Activated T-cell treated with anti-CD3 and anti-CD28 coated beads, Interleukin-2, amount 50 U/mL, for 24 hours (primary cell): ENCODE data around the gene OR2L2.
"Not testable (repeated sequence)": the region's sequence is repeated elsewhere in the genome, so short reads cannot be mapped to it uniquely, and the experiment has no call there.

Source experiments
- DNase-seq: peaks from one replicate; pipeline ENCODE4 v3.0.0-alpha.2; 2020
- H3K27ac Mint-ChIP-seq: 2 replicates; pipeline ENCODE4 v1.8.0; 2020; ENCODE audit warnings: mild to moderate bottlenecking, mixed read lengths
- H3K27me3 Mint-ChIP-seq: 2 replicates; pipeline ENCODE4 v1.8.0; 2020; ENCODE audit warnings: mixed read lengths
- H3K36me3 Mint-ChIP-seq: 2 replicates; pipeline ENCODE4 v1.8.0; 2020; ENCODE audit warnings: low read depth, mixed read lengths
- H3K4me1 Mint-ChIP-seq: 2 replicates; pipeline ENCODE4 v1.8.0; 2020; ENCODE audit warnings: low read depth, mixed read lengths
- H3K4me3 Mint-ChIP-seq: 2 replicates; pipeline ENCODE4 v1.8.0; 2020; ENCODE audit warnings: mild to moderate bottlenecking, moderate library complexity, mixed read lengths
- H3K9me3 Mint-ChIP-seq: 2 replicates; pipeline ENCODE4 v1.8.0; 2020; ENCODE audit warnings: mixed read lengths

The OR2L2 gene

GRCh38 chr1:248083864-248084263 is 54.0 kb downstream of the OR2L2 start:
- H3K9me3 Mint-ChIP-seq, H3K27ac Mint-ChIP-seq, H3K4me3 Mint-ChIP-seq, H3K27me3 Mint-ChIP-seq, H3K4me1 Mint-ChIP-seq, H3K36me3 Mint-ChIP-seq, DNase-seq: not testable (repeated sequence)
